Stimulated activated CD8-positive, alpha-beta memory T cell treated with anti-CD3 and anti-CD28 coated beads, Interleukin-7, amount 100 ng/mL, for 1 hour (primary cell): ENCODE measurements around the gene ALG2.

Source experiments
- DNase-seq, 2 donors: peaks; one replicate each; pipeline ENCODE4 v3.0.0-alpha.2; 2020; ENCODE audit warnings: low read depth in 2 of 2

Gene ALG2

DNA sequence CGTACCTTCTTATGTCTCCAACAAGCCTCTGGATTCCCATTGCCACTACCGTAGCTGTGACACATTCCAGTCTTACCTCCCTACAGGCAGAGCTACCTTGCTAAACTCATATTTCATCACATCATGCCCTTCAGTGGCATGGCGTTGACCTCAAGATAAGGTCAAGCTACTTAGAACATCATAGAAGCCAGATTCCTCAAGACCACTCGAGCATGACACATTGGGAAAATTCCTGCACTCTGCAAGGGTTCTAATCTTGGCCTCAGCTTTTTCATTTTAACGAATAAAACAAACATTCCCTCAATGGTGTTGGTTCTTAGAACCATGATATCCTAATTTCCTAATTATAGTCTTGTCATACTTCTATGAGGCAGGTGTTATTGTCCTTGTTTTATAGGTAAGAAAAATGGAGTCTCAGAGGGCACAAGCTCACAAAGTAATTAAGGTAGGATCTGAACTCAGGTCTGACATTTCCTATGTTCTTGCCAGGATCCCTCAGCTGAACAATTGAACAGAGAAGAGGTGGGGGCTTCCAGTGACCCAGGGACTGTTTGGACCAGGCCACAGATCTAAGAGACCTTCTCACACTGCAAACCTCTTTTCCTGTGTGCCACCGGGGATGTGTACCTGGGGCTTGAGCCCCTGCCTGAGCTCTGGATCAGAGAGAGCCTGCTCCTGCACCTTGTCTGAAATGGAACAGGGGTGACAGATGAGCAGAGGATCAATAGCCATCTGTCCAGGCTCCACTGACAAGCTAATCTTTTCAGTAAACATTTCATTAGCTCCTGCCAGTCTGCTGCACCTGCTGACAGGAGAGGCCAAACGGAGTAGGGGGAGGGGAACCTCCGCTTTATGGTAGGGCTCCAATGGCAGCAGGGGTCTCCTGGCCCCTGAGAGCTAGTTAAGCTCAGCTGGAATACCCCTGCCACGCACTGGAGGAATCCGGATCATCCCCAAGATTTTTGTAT is 49.3 kb downstream of the ALG2 start:
- no peak for DNase-seq

GRCh38 chr9:99171225-99172123 is 50.3 kb downstream of the ALG2 start:
- no peak for DNase-seq

GRCh38 chr9:99169982-99170761 is 51.6 kb downstream of the ALG2 start:
- DNase-seq = no peak

- no peak for DNase-seq
These were observed 52.7 kb downstream of the ALG2 start for GRCh38 chr9:99169086-99169485.

- no peak for DNase-seq
These were observed 54.0 kb downstream of the ALG2 start for GRCh38 chr9:99167694-99168093.

DNA sequence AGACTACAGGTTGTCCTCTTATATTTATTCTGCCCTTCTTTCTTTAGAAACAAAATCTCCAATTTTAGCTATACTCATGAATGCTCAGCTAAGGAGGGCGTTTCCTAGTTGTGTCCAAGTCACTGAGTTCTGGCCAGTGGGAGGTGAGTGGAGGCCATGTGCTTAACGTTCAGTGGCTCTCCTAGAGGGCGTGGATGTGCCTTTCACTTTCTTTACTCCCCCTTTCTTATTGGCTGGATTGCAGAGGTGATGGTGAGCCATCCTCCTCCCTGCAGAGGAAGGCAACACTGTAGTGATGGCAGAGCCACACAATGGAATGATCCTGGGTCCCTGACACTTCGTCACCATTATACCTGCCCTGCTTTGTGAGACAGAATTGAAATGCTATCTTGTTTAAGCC is 54.6 kb downstream of the ALG2 start:
- no peak for DNase-seq
